ENCODE data around the gene KRT75.

DNA sequence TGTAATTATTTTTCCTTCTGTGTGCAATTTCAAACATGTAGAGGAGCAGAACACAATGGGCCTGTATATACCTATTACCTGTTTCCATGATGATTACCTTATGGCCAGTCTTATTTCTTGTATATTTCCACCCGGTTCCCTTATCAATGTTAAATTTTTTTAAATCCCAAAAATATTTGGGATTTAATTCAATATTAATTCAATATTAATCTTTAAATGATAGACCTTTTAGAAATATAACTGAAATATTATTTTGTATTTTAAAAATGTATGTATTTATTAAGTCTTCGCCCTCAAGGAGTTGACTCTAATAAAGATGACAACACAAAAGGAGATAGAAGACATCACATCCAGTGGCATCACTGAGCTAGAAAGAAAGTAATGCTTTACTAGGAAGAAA, 40.0 kb upstream of the KRT75 start:
- TF ChIP-seq, protein P1, sequence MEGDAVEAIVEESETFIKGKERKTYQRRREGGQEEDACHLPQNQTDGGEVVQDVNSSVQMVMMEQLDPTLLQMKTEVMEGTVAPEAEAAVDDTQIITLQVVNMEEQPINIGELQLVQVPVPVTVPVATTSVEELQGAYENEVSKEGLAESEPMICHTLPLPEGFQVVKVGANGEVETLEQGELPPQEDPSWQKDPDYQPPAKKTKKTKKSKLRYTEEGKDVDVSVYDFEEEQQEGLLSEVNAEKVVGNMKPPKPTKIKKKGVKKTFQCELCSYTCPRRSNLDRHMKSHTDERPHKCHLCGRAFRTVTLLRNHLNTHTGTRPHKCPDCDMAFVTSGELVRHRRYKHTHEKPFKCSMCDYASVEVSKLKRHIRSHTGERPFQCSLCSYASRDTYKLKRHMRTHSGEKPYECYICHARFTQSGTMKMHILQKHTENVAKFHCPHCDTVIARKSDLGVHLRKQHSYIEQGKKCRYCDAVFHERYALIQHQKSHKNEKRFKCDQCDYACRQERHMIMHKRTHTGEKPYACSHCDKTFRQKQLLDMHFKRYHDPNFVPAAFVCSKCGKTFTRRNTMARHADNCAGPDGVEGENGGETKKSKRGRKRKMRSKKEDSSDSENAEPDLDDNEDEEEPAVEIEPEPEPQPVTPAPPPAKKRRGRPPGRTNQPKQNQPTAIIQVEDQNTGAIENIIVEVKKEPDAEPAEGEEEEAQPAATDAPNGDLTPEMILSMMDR (IDR thresholded peaks at IDR 0.05): no peak
- no peak for TF ChIP-seq POLR2A (IDR thresholded peaks at IDR 0.05)
